ENCODE results near the gene PHF13. TPM values are rescaled to one million over a fixed set of nuclear protein-coding genes. Genes with fewer than 3 reads are reported as not detected.

PHF13 gene
- total RNA-seq, 2 donors from 2014 or later, result 13.8 to 79.2 TPM

DNA sequence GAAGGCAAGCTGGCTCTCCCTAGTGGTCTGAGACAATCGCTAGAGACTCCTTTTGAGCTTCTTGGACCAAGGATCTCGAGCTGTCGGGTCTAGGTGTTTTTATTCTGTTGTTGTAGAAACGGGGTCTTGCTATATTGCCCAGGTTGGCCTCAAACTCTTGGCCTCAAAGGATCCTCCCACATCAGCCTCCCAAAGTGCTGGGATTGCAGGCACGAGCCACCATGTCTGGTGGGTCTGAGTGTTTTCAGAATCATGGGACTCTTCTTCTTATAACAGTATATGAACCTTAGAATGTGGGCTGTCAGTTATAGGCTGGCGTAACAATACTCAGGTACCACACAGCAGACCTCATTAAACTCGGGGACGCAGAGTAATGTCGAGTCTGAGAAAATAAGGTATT lies 55.0 kb downstream of the PHF13 start:
- Histone ChIP-seq H3K4me3 (no peak overlapping the region), H3K27ac (no peak overlapping the region), H3K27me3 (replicated peaks; ENCODE audit: insufficient read depth) (no peaks in the 10 kb centered on the region), H3K36me3 (no peaks in the 10 kb centered on the region), H3K9me3 (no peaks in the 10 kb centered on the region), H3K4me1 (replicated peaks) (no peaks in the 10 kb centered on the region)
- no peak for DNase-seq (ENCODE audit: low spot score)
- TF ChIP-seq POLR2A (IDR thresholded peaks at IDR 0.05), result no peak
- TF ChIP-seq POLR2AphosphoS5 (IDR thresholded peaks at IDR 0.05), result no peak
- TF ChIP-seq, protein P1, sequence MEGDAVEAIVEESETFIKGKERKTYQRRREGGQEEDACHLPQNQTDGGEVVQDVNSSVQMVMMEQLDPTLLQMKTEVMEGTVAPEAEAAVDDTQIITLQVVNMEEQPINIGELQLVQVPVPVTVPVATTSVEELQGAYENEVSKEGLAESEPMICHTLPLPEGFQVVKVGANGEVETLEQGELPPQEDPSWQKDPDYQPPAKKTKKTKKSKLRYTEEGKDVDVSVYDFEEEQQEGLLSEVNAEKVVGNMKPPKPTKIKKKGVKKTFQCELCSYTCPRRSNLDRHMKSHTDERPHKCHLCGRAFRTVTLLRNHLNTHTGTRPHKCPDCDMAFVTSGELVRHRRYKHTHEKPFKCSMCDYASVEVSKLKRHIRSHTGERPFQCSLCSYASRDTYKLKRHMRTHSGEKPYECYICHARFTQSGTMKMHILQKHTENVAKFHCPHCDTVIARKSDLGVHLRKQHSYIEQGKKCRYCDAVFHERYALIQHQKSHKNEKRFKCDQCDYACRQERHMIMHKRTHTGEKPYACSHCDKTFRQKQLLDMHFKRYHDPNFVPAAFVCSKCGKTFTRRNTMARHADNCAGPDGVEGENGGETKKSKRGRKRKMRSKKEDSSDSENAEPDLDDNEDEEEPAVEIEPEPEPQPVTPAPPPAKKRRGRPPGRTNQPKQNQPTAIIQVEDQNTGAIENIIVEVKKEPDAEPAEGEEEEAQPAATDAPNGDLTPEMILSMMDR (IDR thresholded peaks at IDR 0.05), result no peak
- intact Hi-C loops (cut with DNase I), result no loop called here
- WGBS, result 97% methylated on average over 9 of the region's 9 CpGs

DNA sequence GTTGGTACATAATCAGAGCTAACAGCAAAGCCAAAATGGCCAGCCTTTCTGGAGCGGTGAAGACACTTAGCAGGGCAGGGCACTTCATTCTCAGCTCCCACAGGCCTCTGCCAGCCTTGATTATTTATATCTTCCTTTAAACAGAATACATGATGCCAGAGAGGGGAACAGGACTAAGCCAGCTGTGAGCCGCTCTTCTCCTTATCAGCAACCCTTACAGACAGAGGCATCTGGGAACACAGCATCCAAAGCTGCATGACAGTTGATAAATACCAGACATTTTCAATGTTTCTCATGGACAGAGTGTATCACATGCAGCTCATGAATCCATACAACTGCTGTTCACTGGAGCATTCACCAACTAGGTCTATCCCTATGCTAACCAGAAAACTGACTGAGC lies 59.0 kb downstream of the PHF13 start:
- Histone ChIP-seq H3K9me3 (no peaks in the 10 kb centered on the region), H3K27me3 (replicated peaks; ENCODE audit: insufficient read depth) (no peaks in the 10 kb centered on the region), H3K36me3 (no peaks in the 10 kb centered on the region), H3K4me3 (no peak overlapping the region), H3K27ac (no peak overlapping the region), H3K4me1 (replicated peaks) (no peaks in the 10 kb centered on the region)
- WGBS, result 78% methylated on average over 2 of the region's 2 CpGs
- intact Hi-C loops (cut with DNase I), result no loop called here
- TF ChIP-seq POLR2AphosphoS5 (IDR thresholded peaks at IDR 0.05) (no peak), POLR2A (IDR thresholded peaks at IDR 0.05) (no peak)
- TF ChIP-seq, protein P1 (IDR thresholded peaks at IDR 0.05), result no peak
- no peak for DNase-seq (ENCODE audit: low spot score)

Other genes with a start within 250 kb of the PHF13 start
- gene ACOT7, start 220.0 kb upstream of the PHF13 start, total RNA-seq, result 10 to 100 TPM; 16.9 to 24.9 TPM
- gene HES2, start 193.8 kb upstream of the PHF13 start, total RNA-seq, result 10 to 100 TPM in 1 of 2 donors, 1 to 10 TPM in 1; 2.2 to 13.4 TPM
- gene ESPN, start 189.0 kb upstream of the PHF13 start, total RNA-seq, result 100 to 1,000 TPM in 1 of 2 donors, 10 to 100 TPM in 1; 19.7 to 257 TPM
- 10 to 100 TPM; 15.2 to 22.7 TPM for gene TNFRSF25, start 147.6 kb upstream of the PHF13 start, total RNA-seq
- 10 to 100 TPM; 11.6 to 21.4 TPM for gene PLEKHG5, start 122.1 kb upstream of the PHF13 start, total RNA-seq
- gene NOL9, start 59.2 kb upstream of the PHF13 start, total RNA-seq, result 10 to 100 TPM; 15.7 to 20.9 TPM
- gene TAS1R1, start 58.4 kb upstream of the PHF13 start, total RNA-seq, result 1 to 10 TPM in 1 of 2 donors, not detected in 1; 1.5 TPM
- gene ZBTB48, start 33.7 kb upstream of the PHF13 start, total RNA-seq, result 10 to 100 TPM; 41.3 to 51.0 TPM
- 100 to 1,000 TPM in 1 of 2 donors, 10 to 100 TPM in 1; 67.1 to 111 TPM for gene KLHL21, start 10.9 kb upstream of the PHF13 start, total RNA-seq
- gene THAP3, start 11.1 kb downstream of the PHF13 start, total RNA-seq, result 10 to 100 TPM; 37.6 to 42.1 TPM
- 10 to 100 TPM; 32.9 to 52.8 TPM for gene DNAJC11, start 88.1 kb downstream of the PHF13 start, total RNA-seq
- gene CAMTA1, start 171.7 kb downstream of the PHF13 start, total RNA-seq, result 100 to 1,000 TPM; 100 to 102 TPM

Data from prostate gland (tissue), 2 donors.